Ishikawa (cell line): Measurements from ENCODE around the gene C15orf61.

Source experiments
- CEBPB ChIP-seq: IDR thresholded peaks from 2 replicates; pipeline ENCODE4 v1.6.1; 2012
- CREB1 ChIP-seq: IDR thresholded peaks from 2 replicates; pipeline ENCODE4 v1.6.1; 2012; ENCODE audit warnings: low read depth
- EGR1 ChIP-seq: IDR thresholded peaks from 2 replicates; pipeline ENCODE4 v1.6.1; 2012
- EP300 ChIP-seq: IDR thresholded peaks from 2 replicates; pipeline ENCODE4 v1.6.1; 2012; ENCODE audit warnings: borderline replicate concordance
- FOXM1 ChIP-seq: IDR thresholded peaks from 2 replicates; pipeline ENCODE4 v1.6.1; 2012; ENCODE audit warnings: low read depth, borderline replicate concordance
- MAX ChIP-seq: IDR thresholded peaks from 2 replicates; pipeline ENCODE4 v1.6.1; 2012
- NFIC ChIP-seq: IDR thresholded peaks from 2 replicates; pipeline ENCODE4 v1.6.1; 2012
- RAD21 ChIP-seq: IDR thresholded peaks from 2 replicates; pipeline ENCODE4 v1.6.1; 2012; ENCODE audit warnings: low read depth
- REST ChIP-seq: IDR thresholded peaks from 2 replicates; pipeline ENCODE4 v1.6.1; 2012; ENCODE audit warnings: low read depth, mild to moderate bottlenecking
- TAF1 ChIP-seq: IDR thresholded peaks from 2 replicates; pipeline ENCODE4 v1.6.1; 2012; ENCODE audit warnings: low read depth, mild to moderate bottlenecking
- TCF12 ChIP-seq: IDR thresholded peaks from 2 replicates; pipeline ENCODE4 v1.6.1; 2012; ENCODE audit warnings: low read depth
- TEAD4 ChIP-seq: IDR thresholded peaks from 2 replicates; pipeline ENCODE4 v1.6.1; 2012
- USF1 ChIP-seq: IDR thresholded peaks from 2 replicates; pipeline ENCODE4 v1.6.1; 2012
- YY1 ChIP-seq: IDR thresholded peaks from 2 replicates; pipeline ENCODE4 v1.6.1; 2012; ENCODE audit warnings: low read depth
- ZBTB7A ChIP-seq: IDR thresholded peaks from 2 replicates; pipeline ENCODE4 v1.6.1; 2012; ENCODE audit warnings: low read depth

The C15orf61 gene

GRCh38 chr15:67509918-67510317 lies 11.0 kb upstream of the C15orf61 start:
- TF ChIP-seq YY1 (no peak), NFIC (no peak), RAD21 (no peak), TAF1 (no peak), TEAD4 (no peak), EP300 (no peak), MAX (no peak), ZBTB7A (no peak), TCF12 (no peak), USF1 (no peak), CREB1 (no peak), REST (no peak), FOXM1 (no peak), CEBPB (no peak), EGR1 (no peak)

GRCh38 chr15:67510597-67511190 lies 10.2 kb upstream of the C15orf61 start:
- TF ChIP-seq EGR1 = no peak
- TF ChIP-seq TAF1 = no peak
- no peak for TF ChIP-seq EP300
- TF ChIP-seq USF1 = no peak
- no peak for TF ChIP-seq CREB1
- no peak for TF ChIP-seq ZBTB7A
- no peak for TF ChIP-seq CEBPB
- TF ChIP-seq TCF12 = no peak
- no peak for TF ChIP-seq YY1
- no peak for TF ChIP-seq NFIC
- TF ChIP-seq TEAD4 = no peak
- no peak for TF ChIP-seq FOXM1
- no peak for TF ChIP-seq REST
- TF ChIP-seq RAD21 = no peak
- TF ChIP-seq MAX = no peak

- TF ChIP-seq CREB1 = no peak
- TF ChIP-seq FOXM1 = no peak
- TF ChIP-seq CEBPB = no peak
- no peak for TF ChIP-seq EGR1
- TF ChIP-seq TAF1 = no peak
- no peak for TF ChIP-seq REST
- TF ChIP-seq RAD21 = no peak
- TF ChIP-seq NFIC = no peak
- no peak for TF ChIP-seq USF1
- TF ChIP-seq YY1 = no peak
- no peak for TF ChIP-seq ZBTB7A
- no peak for TF ChIP-seq EP300
- no peak for TF ChIP-seq TCF12
- no peak for TF ChIP-seq MAX
These were observed 9.3 kb upstream of the C15orf61 start for GRCh38 chr15:67511606-67512005.

GRCh38 chr15:67512140-67512539 lies 8.8 kb upstream of the C15orf61 start:
- no peak for TF ChIP-seq EGR1
- TF ChIP-seq EP300 = no peak
- TF ChIP-seq CREB1 = no peak
- TF ChIP-seq ZBTB7A = no peak
- no peak for TF ChIP-seq YY1
- no peak for TF ChIP-seq CEBPB
- TF ChIP-seq FOXM1 = no peak
- TF ChIP-seq TCF12 = no peak
- no peak for TF ChIP-seq TEAD4
- no peak for TF ChIP-seq USF1
- no peak for TF ChIP-seq MAX
- TF ChIP-seq NFIC = no peak
- TF ChIP-seq TAF1 = no peak
- no peak for TF ChIP-seq REST
- TF ChIP-seq RAD21 = no peak
